ENCODE data around the gene LPIN3. TPM values are rescaled to one million over a fixed set of nuclear protein-coding genes. Genes with fewer than 3 reads are reported as not detected.

LPIN3 gene
- total RNA-seq, 4 donors from 2014 or later = 7.4 to 30.5 (median 10.2) TPM

GRCh38 chr20:41349266-41349665, 8.6 kb downstream of the LPIN3 start:
- intact Hi-C loops (cut with DNase I; ENCODE audit: low total_unique reads) = loop anchor here (10.0 kb wide), 1 partner anchor 66 kb away; no protein-coding TSS in a partner anchor
- TF ChIP-seq CTCF (IDR thresholded peaks at IDR 0.05) = no peak
- no peak for TF ChIP-seq POLR2A (IDR thresholded peaks at IDR 0.05)
- no peaks in the 10 kb centered on the region for H3K4me1 ChIP-seq

GRCh38 chr20:41349943-41350342, 9.3 kb downstream of the LPIN3 start:
- TF ChIP-seq POLR2A (IDR thresholded peaks at IDR 0.05) = no peak
- TF ChIP-seq CTCF (IDR thresholded peaks at IDR 0.05) = no peak
- H3K36me3 ChIP-seq = no peaks in the 10 kb centered on the region

More at GRCh38 chr20:41349266-41349665, 8.6 kb downstream of the LPIN3 start:
- Histone ChIP-seq H3K4me3 (no peak overlapping the region), H3K27me3 (no peaks in the 10 kb centered on the region), H3K9me3 (no peaks in the 10 kb centered on the region), H3K27ac (no peak overlapping the region), H3K36me3 (no peaks in the 10 kb centered on the region)
- DNase-seq = no peak

GRCh38 chr20:41350408-41350962, 9.9 kb downstream of the LPIN3 start:
- no peak for TF ChIP-seq CTCF (IDR thresholded peaks at IDR 0.05)
- TF ChIP-seq POLR2A (IDR thresholded peaks at IDR 0.05) = no peak
- no peaks in the 10 kb centered on the region for H3K9me3 ChIP-seq
- no peaks in the 10 kb centered on the region for H3K27me3 ChIP-seq
- H3K27ac ChIP-seq = no peak overlapping the region
- H3K36me3 ChIP-seq = no peaks in the 10 kb centered on the region
- H3K4me1 ChIP-seq = no peaks in the 10 kb centered on the region
- no peak for DNase-seq
- no peak overlapping the region for H3K4me3 ChIP-seq
- intact Hi-C loops (cut with DNase I; ENCODE audit: low total_unique reads) = no loop called here

More at GRCh38 chr20:41349943-41350342, 9.3 kb downstream of the LPIN3 start:
- no peaks in the 10 kb centered on the region for H3K4me1 ChIP-seq
- no peak overlapping the region for H3K4me3 ChIP-seq
- no peak for DNase-seq
- no peaks in the 10 kb centered on the region for H3K27me3 ChIP-seq
- H3K9me3 ChIP-seq = no peaks in the 10 kb centered on the region
- intact Hi-C loops (cut with DNase I; ENCODE audit: low total_unique reads) = loop anchor here (10.0 kb wide), 1 partner anchor 65 kb away; no protein-coding TSS in a partner anchor
- H3K27ac ChIP-seq = no peak overlapping the region

- intact Hi-C loops (cut with DNase I; ENCODE audit: low total_unique reads) = no loop called here
- no peaks in the 10 kb centered on the region for H3K9me3 ChIP-seq
- TF ChIP-seq CTCF (IDR thresholded peaks at IDR 0.05) (no peak), POLR2A (IDR thresholded peaks at IDR 0.05) (no peak)
- H3K27me3 ChIP-seq = no peaks in the 10 kb centered on the region
- no peak overlapping the region for H3K4me3 ChIP-seq
- H3K27ac ChIP-seq = no peak overlapping the region
- no peaks in the 10 kb centered on the region for H3K4me1 ChIP-seq
- no peak for DNase-seq
- no peaks in the 10 kb centered on the region for H3K36me3 ChIP-seq
These were observed 11.5 kb downstream of the LPIN3 start for GRCh38 chr20:41352106-41352505.

DNA sequence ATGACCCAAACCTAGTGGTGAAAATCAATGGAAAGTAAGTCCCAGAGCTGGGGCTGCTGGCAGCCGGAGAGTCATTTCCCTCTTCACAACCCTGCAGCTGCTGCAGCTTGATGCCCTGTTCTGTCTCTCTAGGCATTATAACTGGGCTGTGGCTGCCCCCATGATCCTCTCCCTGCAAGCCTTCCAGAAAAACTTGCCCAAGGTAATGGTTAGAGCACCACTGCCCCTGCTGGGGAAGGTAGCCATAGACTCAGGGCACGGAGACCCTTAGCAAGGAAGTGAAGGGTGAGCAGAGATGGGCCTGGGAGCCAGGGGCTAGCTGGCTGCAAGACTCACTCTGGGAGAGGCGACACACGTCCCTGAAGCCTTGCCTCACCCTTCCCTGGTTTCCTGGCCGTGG, 12.0 kb downstream of the LPIN3 start:
- no peaks in the 10 kb centered on the region for H3K36me3 ChIP-seq
- intact Hi-C loops (cut with DNase I; ENCODE audit: low total_unique reads) = no loop called here
- H3K4me1 ChIP-seq = no peaks in the 10 kb centered on the region
- H3K9me3 ChIP-seq = no peaks in the 10 kb centered on the region
- TF ChIP-seq CTCF (IDR thresholded peaks at IDR 0.05) (no peak), POLR2A (IDR thresholded peaks at IDR 0.05) (no peak)
- no peak for DNase-seq
- H3K4me3 ChIP-seq = no peak overlapping the region
- no peaks in the 10 kb centered on the region for H3K27me3 ChIP-seq
- H3K27ac ChIP-seq = no peak overlapping the region

All from uterus (tissue), 4 donors.